Kidney (tissue), 14 donors: ENCODE data around the gene SYTL2. TPM values are rescaled to one million over a fixed set of nuclear protein-coding genes. Genes with fewer than 3 reads are reported as not detected.
A peak's percentile ranks its signal among the peaks of the same experiment; 100 is the strongest.
"Not testable (repeated sequence)": the region's sequence is repeated elsewhere in the genome, so short reads cannot be mapped to it uniquely, and the experiment has no call there.

ENCODE experiments used
- DNase-seq, 5 donors: peaks; one replicate each; pipeline ENCODE4 v3.0.0-alpha.2; 2013 to 2020
- FAIRE-seq: peaks from 2 replicates; lab custom pipeline; 2012; peaks lifted over from hg19 to GRCh38; lab: Jason Lieb, UNC
- H3K27ac ChIP-seq, 2 donors: one replicate each; pipeline ENCODE4 v1.7.0; 2013; ENCODE audit warnings: low read depth in 2 of 2, low read length in 2 of 2, inconsistent platforms in 1 of 2
- H3K27me3 ChIP-seq: one replicate; pipeline ENCODE4 v1.7.1; 2013; ENCODE audit warnings: low read length, inconsistent platforms; ENCODE audit not compliant: control insufficient read depth, insufficient read depth
- H3K36me3 ChIP-seq, 3 donors: one replicate each; pipeline versions ENCODE4 v1.7.0 to v1.7.1; 2013; ENCODE audit warnings: low read length in 3 of 3, control low read depth in 1 of 3, inconsistent platforms in 1 of 3; ENCODE audit not compliant: insufficient read depth in 3 of 3, control insufficient read depth in 2 of 3
- H3K4me1 ChIP-seq, 3 donors: one replicate each; pipeline versions ENCODE4 v1.7.0 to v1.7.1; 2013; ENCODE audit warnings: low read length in 3 of 3, inconsistent platforms in 1 of 3, low read depth in 1 of 3; ENCODE audit not compliant: control insufficient read depth in 2 of 3, insufficient read depth in 2 of 3
- H3K4me3 ChIP-seq, 3 donors: one replicate each; pipeline versions ENCODE4 v1.7.0 to v1.8.1; 2013; ENCODE audit warnings: low read length in 3 of 3, control low read depth in 1 of 3, inconsistent platforms in 1 of 3
- H3K9ac ChIP-seq, 3 donors: one replicate each; pipeline versions ENCODE4 v1.7.0 to v1.7.1; 2013; ENCODE audit warnings: low read length in 3 of 3, control low read depth in 1 of 3, inconsistent platforms in 1 of 3
- H3K9me3 ChIP-seq, 3 donors: one replicate each; pipeline versions ENCODE4 v1.7.0 to v1.7.1; 2013; ENCODE audit warnings: low read length in 3 of 3, control low read depth in 1 of 3, inconsistent platforms in 1 of 3; ENCODE audit not compliant: control insufficient read depth in 2 of 3, insufficient read depth in 1 of 3
- CTCF ChIP-seq: IDR thresholded peaks from 3 replicates; pipeline ENCODE4 v1.5.1; 2012; ENCODE audit warnings: mild to moderate bottlenecking, moderate library complexity, borderline replicate concordance; ENCODE audit not compliant: insufficient read depth; ENCODE audit errors: extremely low read depth
- intact Hi-C: fragments of 100-400 bp; cut with DNase I; formaldehyde crosslinking; loops from one replicate; pipeline ENCODE4 v1.11.1; 2022
- polyA plus RNA-seq: library from polyadenylated mRNA; stranded (reverse); fragments of 350-450 nt; fragmentation: Illumina TruSeq; extraction: RNeasy Lipid Tissue Mini Kit (QIAGEN cat#74804); gene quantifications from one replicate; pipeline ENCODE4 v1.2.3, GENCODE V29; 2014; ENCODE audit warnings: low read depth, low replicate concordance; ENCODE audit not compliant: insufficient read depth
- total RNA-seq: library from RNA; stranded (reverse); fragmentation: NEBNext Ultra II Directional; extraction: Animal tissue kit (Norgen Biotek cat#: 25700); gene quantifications from one replicate; pipeline ENCODE4 v1.2.1, GENCODE V29; 2021
- donor health status: control.
- donor health status: control.
- donor health status: control.
- donor health status: control.
- donor health status: control.
- donor health status: DM: yes; HTN: yes; CAD: no.
- donor health status: Normal renal cell carcinoma (clear cell type).

The SYTL2 gene
- total and polyA plus RNA-seq, 2 donors from 2014 or later, result 19.8 to 187 TPM

GRCh38 chr11:85844439-85845123 lies 33.6 kb upstream of the SYTL2 start:
- no peaks in the 10 kb centered on the region for H3K9me3 ChIP-seq
- H3K27me3 ChIP-seq, result no peaks in the 10 kb centered on the region
- peak overlapping the region; percentile 13 to 32 for H3K27ac ChIP-seq
- intact Hi-C loops, result no loop called here
- H3K36me3 ChIP-seq, result no peaks in the 10 kb centered on the region
- no peak overlapping the region for H3K4me3 ChIP-seq
- peaks cover 0 to 2% (median 0%) of the 10 kb centered on the region in 3 donors for H3K4me1 ChIP-seq
- DNase-seq (no peak), FAIRE-seq (no peak)
- TF ChIP-seq CTCF, result no peak
- no peak overlapping the region for H3K9ac ChIP-seq

GRCh38 chr11:85843929-85844328 lies 33.0 kb upstream of the SYTL2 start:
- peak overlapping the region in 1 of 2 donors; percentile 32 for H3K27ac ChIP-seq
- intact Hi-C loops, result no loop called here
- FAIRE-seq, result no peak

GRCh38 chr11:85840932-85841331 lies 30.0 kb upstream of the SYTL2 start:
- H3K27me3 ChIP-seq, H3K9me3 ChIP-seq, H3K9ac ChIP-seq, H3K36me3 ChIP-seq, FAIRE-seq, H3K27ac ChIP-seq, DNase-seq, H3K4me1 ChIP-seq, H3K4me3 ChIP-seq, intact Hi-C loops: not testable (repeated sequence)

More at GRCh38 chr11:85843929-85844328, 33.0 kb upstream of the SYTL2 start:
- no peak for TF ChIP-seq CTCF
- DNase-seq, result no peak
- Histone ChIP-seq H3K9ac (no peak overlapping the region), H3K4me1 (peaks cover 0 to 2% (median 0%) of the 10 kb centered on the region in 3 donors), H3K9me3 (no peaks in the 10 kb centered on the region), H3K27me3 (no peaks in the 10 kb centered on the region), H3K36me3 (no peaks in the 10 kb centered on the region), H3K4me3 (no peak overlapping the region)

GRCh38 chr11:85835729-85836128 lies 24.8 kb upstream of the SYTL2 start:
- Histone ChIP-seq H3K27ac (no peak overlapping the region), H3K9ac (no peak overlapping the region), H3K36me3 (no peaks in the 10 kb centered on the region), H3K9me3 (no peaks in the 10 kb centered on the region), H3K4me3 (no peak overlapping the region), H3K27me3 (no peaks in the 10 kb centered on the region), H3K4me1 (no peaks in the 10 kb centered on the region)
- TF ChIP-seq CTCF, result no peak
- DNase-seq (no peak), FAIRE-seq (no peak)
- intact Hi-C loops, result no loop called here
